Inflammatory macrophage treated with lipopolysaccharide for 4 hours (primary cell): ENCODE results near the gene LTF.
"Not testable (repeated sequence)": the region's sequence is repeated elsewhere in the genome, so short reads cannot be mapped to it uniquely, and the experiment has no call there.

ENCODE experiments used
- DNase-seq: peaks from one replicate; pipeline ENCODE4 v3.0.0-alpha.2; 2020

The LTF gene

GRCh38 chr3:46412786-46413298, 51.9 kb downstream of the LTF start:
- DNase-seq, result peak; percentile 33

- no peak for DNase-seq
These were observed 53.4 kb downstream of the LTF start for GRCh38 chr3:46411271-46411670.

GRCh38 chr3:46410669-46411068, 54.0 kb downstream of the LTF start:
- no peak for DNase-seq

- DNase-seq, result no peak
These were observed 54.8 kb downstream of the LTF start for GRCh38 chr3:46409739-46410489.

GRCh38 chr3:46408853-46409252, 55.9 kb downstream of the LTF start:
- DNase-seq, result no peak

GRCh38 chr3:46407970-46408369, 56.7 kb downstream of the LTF start:
- peak; percentile 82 for DNase-seq

- DNase-seq, result peak; percentile 96
These were observed 57.7 kb downstream of the LTF start, which contains the start of the genes CCR5AS and CCRL2 for GRCh38 chr3:46406788-46407611. TSS of gene CCR5AS (minus strand) at chr3:46407066. TSS of gene CCRL2 (plus strand) at chr3:46407259. CDS start at chr3:46408080, 821 bp downstream.

- DNase-seq, result peak; percentile 99
These were observed 58.3 kb downstream of the LTF start for GRCh38 chr3:46406443-46406787.

GRCh38 chr3:46405301-46406019, 59.2 kb downstream of the LTF start:
- peak; percentile 99 for DNase-seq

GRCh38 chr3:46402902-46403301, 61.8 kb downstream of the LTF start:
- DNase-seq, result not testable (repeated sequence)

- DNase-seq, result no peak
These were observed 63.1 kb downstream of the LTF start for GRCh38 chr3:46401579-46401978.

GRCh38 chr3:46400846-46401245, 63.9 kb downstream of the LTF start:
- DNase-seq, result no peak

- DNase-seq, result peak; percentile 87
These were observed 64.5 kb downstream of the LTF start for GRCh38 chr3:46400000-46400734.

- DNase-seq, result peak; percentile 87
These were observed 65.1 kb downstream of the LTF start for GRCh38 chr3:46399557-46399956.

- peak; percentile 59 for DNase-seq
These were observed 65.6 kb downstream of the LTF start for GRCh38 chr3:46399098-46399497.

GRCh38 chr3:46398186-46398955, 66.3 kb downstream of the LTF start:
- DNase-seq, result no peak

GRCh38 chr3:46397111-46397510, 67.6 kb downstream of the LTF start:
- DNase-seq, result no peak

- DNase-seq, result peak; percentile 96
These were observed 68.8 kb downstream of the LTF start for GRCh38 chr3:46395766-46396530.

GRCh38 chr3:46395210-46395661, 69.5 kb downstream of the LTF start:
- peak; percentile 98 for DNase-seq

GRCh38 chr3:46393554-46394434, 70.9 kb downstream of the LTF start:
- DNase-seq, result peak; percentile 92
